Measurements from ENCODE around the gene LAMA3. TPM values are rescaled to one million over a fixed set of nuclear protein-coding genes. Genes with fewer than 3 reads are reported as not detected.

LAMA3 gene
- total RNA-seq, 1 experiment from 2014 or later = 34.6 TPM

- intact Hi-C loops (cut with micrococcal nuclease; ENCODE audit: unreplicated experiment) = no loop called here
- Histone ChIP-seq H3K4me1 (no peaks in the 10 kb centered on the region), H3K4me3 (ENCODE audit: low read depth, low read length) (no peak overlapping the region), H3K36me3 (ENCODE audit: control insufficient read depth, insufficient read depth, low read length) (no peaks in the 10 kb centered on the region), H3K9me3 (no peaks in the 10 kb centered on the region), H3K27me3 (replicated peaks; ENCODE audit: control insufficient read depth, insufficient read depth, low read length) (no peaks in the 10 kb centered on the region)
- peak overlapping the region; percentile 27 for H3K27ac Mint-ChIP-seq (ENCODE audit: unreplicated experiment)
- no peaks in the 10 kb centered on the region for H3K27me3 Mint-ChIP-seq (ENCODE audit: insufficient read depth, unreplicated experiment)
- TF ChIP-seq CTCF (IDR thresholded peaks at IDR 0.05; ENCODE audit: insufficient read depth in 1 of 2, low read depth in 1 of 2, low read length in 1 of 2, severe bottlenecking in 1 of 2, unreplicated experiment in 1 of 2) = no peak
- no peak overlapping the region for H3K4me3 Mint-ChIP-seq (ENCODE audit: unreplicated experiment)
- no peaks in the 10 kb centered on the region for H3K4me1 Mint-ChIP-seq (ENCODE audit: low read depth, unreplicated experiment)
- no TSS peak for BruUV-seq (replicated peaks)
- no peak for DNase-seq
- ChIA-PET CTCF (interaction anchor here (0.7 kb wide), 1 partner anchor 24 kb away, joined by 3 read pairs; no protein-coding TSS in a partner anchor), POLR2A (no interaction called here)
- peaks cover 11% of the 10 kb centered on the region for H3K36me3 Mint-ChIP-seq (ENCODE audit: insufficient read depth, unreplicated experiment)
- H3K9me3 Mint-ChIP-seq (ENCODE audit: unreplicated experiment) = no peaks in the 10 kb centered on the region
Measured at GRCh38 chr18:23882616-23883276, 193.5 kb downstream of the LAMA3 start.

DNA sequence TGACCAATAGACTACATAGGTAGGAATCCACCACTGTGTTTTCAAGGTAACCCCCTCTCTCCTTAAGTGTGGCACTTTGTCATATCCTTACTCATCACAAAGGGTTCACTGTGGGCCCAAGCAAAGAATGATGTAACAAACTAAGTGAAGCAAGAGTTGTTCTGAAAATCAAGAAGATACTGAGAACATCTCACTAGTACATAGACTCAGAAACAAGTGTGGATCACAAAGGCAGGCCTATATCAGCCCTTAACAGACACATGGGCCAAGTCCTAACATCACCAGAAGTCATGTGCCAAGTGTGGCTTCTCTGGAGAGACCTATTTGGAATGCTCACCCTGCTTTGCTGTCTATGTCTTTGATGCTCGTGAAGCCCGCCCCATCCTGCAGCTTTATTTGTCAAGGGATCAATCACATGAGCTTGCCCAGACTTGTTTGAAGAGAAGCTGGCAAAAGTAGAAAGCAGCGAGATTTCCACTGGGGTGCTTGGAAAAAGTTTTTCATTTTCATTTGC lies 194.1 kb downstream of the LAMA3 start:
- no peaks in the 10 kb centered on the region for H3K27me3 Mint-ChIP-seq (ENCODE audit: insufficient read depth, unreplicated experiment)
- no peaks in the 10 kb centered on the region for H3K4me1 Mint-ChIP-seq (ENCODE audit: low read depth, unreplicated experiment)
- Histone ChIP-seq H3K27me3 (replicated peaks; ENCODE audit: control insufficient read depth, insufficient read depth, low read length) (no peaks in the 10 kb centered on the region), H3K4me1 (no peaks in the 10 kb centered on the region), H3K36me3 (ENCODE audit: control insufficient read depth, insufficient read depth, low read length) (no peaks in the 10 kb centered on the region), H3K4me3 (ENCODE audit: low read depth, low read length) (no peak overlapping the region), H3K9me3 (no peaks in the 10 kb centered on the region)
- TF ChIP-seq CTCF (IDR thresholded peaks at IDR 0.05; ENCODE audit: insufficient read depth in 1 of 2, low read depth in 1 of 2, low read length in 1 of 2, severe bottlenecking in 1 of 2, unreplicated experiment in 1 of 2) = no peak
- ChIA-PET POLR2A (no interaction called here), CTCF (no interaction called here)
- no peak overlapping the region for H3K4me3 Mint-ChIP-seq (ENCODE audit: unreplicated experiment)
- no TSS peak for BruUV-seq (replicated peaks)
- H3K36me3 Mint-ChIP-seq (ENCODE audit: insufficient read depth, unreplicated experiment) = peaks cover 9% of the 10 kb centered on the region
- no peaks in the 10 kb centered on the region for H3K9me3 Mint-ChIP-seq (ENCODE audit: unreplicated experiment)
- intact Hi-C loops (cut with micrococcal nuclease; ENCODE audit: unreplicated experiment) = no loop called here
- H3K27ac Mint-ChIP-seq (ENCODE audit: unreplicated experiment) = peak overlapping the region; percentile 27
- peak; percentile 27 to 37 for DNase-seq

DNA sequence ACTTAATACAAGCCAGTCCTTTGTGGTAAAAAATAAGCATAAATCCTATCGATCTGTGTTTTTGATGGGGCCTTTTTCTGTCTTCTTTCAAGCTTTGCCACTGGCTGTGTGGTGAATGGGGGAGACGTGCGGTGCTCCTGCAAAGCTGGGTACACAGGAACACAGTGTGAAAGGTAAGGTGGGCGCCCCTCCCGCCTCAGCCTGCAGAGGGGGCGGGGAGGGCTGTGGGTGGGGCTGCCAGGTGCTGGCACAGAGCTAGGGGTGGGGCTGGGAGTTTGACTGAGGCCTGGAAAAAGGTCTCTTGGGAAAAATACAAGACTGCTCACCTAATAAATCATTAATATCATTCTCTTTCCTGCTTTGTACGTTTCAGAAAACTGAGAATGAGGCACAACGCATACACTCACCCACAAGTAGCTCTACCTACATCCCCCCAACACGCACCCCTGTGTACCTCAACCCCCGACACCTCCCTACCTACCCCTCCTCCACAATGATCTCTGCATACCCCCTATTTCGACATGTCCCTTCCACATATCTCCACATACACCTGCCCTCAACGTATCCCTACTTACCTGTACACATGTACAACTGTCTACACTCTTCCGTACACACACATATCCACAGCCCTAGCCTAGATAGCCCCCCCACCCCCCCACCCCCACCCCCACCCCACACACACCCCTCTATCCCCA lies 195.6 kb downstream of the LAMA3 start:
- Mint-ChIP-seq H3K4me3 (ENCODE audit: unreplicated experiment) (no peak overlapping the region), H3K36me3 (ENCODE audit: insufficient read depth, unreplicated experiment) (peaks cover 5% of the 10 kb centered on the region), H3K4me1 (ENCODE audit: low read depth, unreplicated experiment) (no peaks in the 10 kb centered on the region), H3K27me3 (ENCODE audit: insufficient read depth, unreplicated experiment) (no peaks in the 10 kb centered on the region), H3K9me3 (ENCODE audit: unreplicated experiment) (no peaks in the 10 kb centered on the region), H3K27ac (ENCODE audit: unreplicated experiment) (no peak overlapping the region)
- ChIA-PET POLR2A (no interaction called here), CTCF (no interaction called here)
- intact Hi-C loops (cut with micrococcal nuclease; ENCODE audit: unreplicated experiment) = no loop called here
- Histone ChIP-seq H3K27me3 (replicated peaks; ENCODE audit: control insufficient read depth, insufficient read depth, low read length) (no peaks in the 10 kb centered on the region), H3K36me3 (ENCODE audit: control insufficient read depth, insufficient read depth, low read length) (no peaks in the 10 kb centered on the region), H3K4me3 (ENCODE audit: low read depth, low read length) (no peak overlapping the region), H3K9me3 (no peaks in the 10 kb centered on the region), H3K4me1 (no peaks in the 10 kb centered on the region)
- DNase-seq = no peak
- no TSS peak for BruUV-seq (replicated peaks)
- no peak for TF ChIP-seq CTCF (IDR thresholded peaks at IDR 0.05; ENCODE audit: insufficient read depth in 1 of 2, low read depth in 1 of 2, low read length in 1 of 2, severe bottlenecking in 1 of 2, unreplicated experiment in 1 of 2)
